Fibroblast of skin of back (primary cell): Measurements from ENCODE around the gene TSSK1B.
"Not testable (repeated sequence)": the region's sequence is repeated elsewhere in the genome, so short reads cannot be mapped to it uniquely, and the experiment has no call there.

Source experiments
- DNase-seq: peaks from one replicate; pipeline ENCODE4 v3.0.0-alpha.2; 2013

TSSK1B gene

GRCh38 chr5:113397986-113398385 lies 36.8 kb downstream of the TSSK1B start:
- not testable (repeated sequence) for DNase-seq

- DNase-seq: peak; percentile 32
Observed at GRCh38 chr5:113397046-113397445, 37.7 kb downstream of the TSSK1B start.

GRCh38 chr5:113394658-113395057 lies 40.1 kb downstream of the TSSK1B start:
- no peak for DNase-seq

- peak; percentile 27 for DNase-seq
Observed at GRCh38 chr5:113390224-113390623, 44.6 kb downstream of the TSSK1B start.

GRCh38 chr5:113389116-113389515 lies 45.7 kb downstream of the TSSK1B start:
- DNase-seq: no peak

GRCh38 chr5:113387844-113388243 lies 46.9 kb downstream of the TSSK1B start:
- no peak for DNase-seq

GRCh38 chr5:113384782-113385285 lies 50.0 kb downstream of the TSSK1B start:
- no peak for DNase-seq

GRCh38 chr5:113382731-113383130 lies 52.1 kb downstream of the TSSK1B start:
- DNase-seq: no peak
